Esophagus muscularis mucosa (tissue), 3 donors: ENCODE measurements around the gene PSMB4.

Source experiments
- POLR2A ChIP-seq: fragments of 450-650 bp; IDR thresholded peaks from one replicate; pipeline ENCODE4 v1.6.1; 2017; ENCODE audit warnings: antibody characterized with exemption, moderate library complexity, mild to moderate bottlenecking, low read depth
- TF ChIP-seq, protein P1 (sequence below), 3 experiments: fragments of 200-600 bp in 2 of 3; fragments of 450-650 bp in 1 of 3; sonication (generic) in 2 of 3; IDR thresholded peaks; one replicate each; pipeline ENCODE4 v1.5.1; 2017 to 2019; ENCODE audit warnings: antibody characterized with exemption in 3 of 3, mild to moderate bottlenecking in 2 of 3, moderate library complexity in 1 of 3

DNA sequence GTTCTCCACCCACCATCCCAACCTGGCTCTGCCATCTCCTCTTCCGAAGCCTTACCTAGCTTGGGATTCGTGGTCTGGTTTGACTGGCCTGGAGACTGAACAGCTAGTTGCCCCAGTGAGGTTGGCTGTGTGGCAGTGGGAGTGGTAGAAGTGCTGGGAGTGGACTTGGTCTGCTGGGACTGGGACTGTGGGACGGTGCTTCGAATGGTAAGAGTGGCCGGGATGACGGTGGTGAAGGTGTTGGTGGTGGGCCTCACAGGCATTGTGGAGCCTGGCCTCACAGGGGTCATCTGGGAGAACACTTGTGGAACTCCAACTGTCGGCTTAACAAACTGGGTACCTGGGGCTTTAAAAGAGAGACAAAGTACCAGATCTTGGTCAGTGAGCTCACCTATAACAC, 28.7 kb downstream of the PSMB4 start:
- no peak for TF ChIP-seq POLR2A
- TF ChIP-seq, protein P1, sequence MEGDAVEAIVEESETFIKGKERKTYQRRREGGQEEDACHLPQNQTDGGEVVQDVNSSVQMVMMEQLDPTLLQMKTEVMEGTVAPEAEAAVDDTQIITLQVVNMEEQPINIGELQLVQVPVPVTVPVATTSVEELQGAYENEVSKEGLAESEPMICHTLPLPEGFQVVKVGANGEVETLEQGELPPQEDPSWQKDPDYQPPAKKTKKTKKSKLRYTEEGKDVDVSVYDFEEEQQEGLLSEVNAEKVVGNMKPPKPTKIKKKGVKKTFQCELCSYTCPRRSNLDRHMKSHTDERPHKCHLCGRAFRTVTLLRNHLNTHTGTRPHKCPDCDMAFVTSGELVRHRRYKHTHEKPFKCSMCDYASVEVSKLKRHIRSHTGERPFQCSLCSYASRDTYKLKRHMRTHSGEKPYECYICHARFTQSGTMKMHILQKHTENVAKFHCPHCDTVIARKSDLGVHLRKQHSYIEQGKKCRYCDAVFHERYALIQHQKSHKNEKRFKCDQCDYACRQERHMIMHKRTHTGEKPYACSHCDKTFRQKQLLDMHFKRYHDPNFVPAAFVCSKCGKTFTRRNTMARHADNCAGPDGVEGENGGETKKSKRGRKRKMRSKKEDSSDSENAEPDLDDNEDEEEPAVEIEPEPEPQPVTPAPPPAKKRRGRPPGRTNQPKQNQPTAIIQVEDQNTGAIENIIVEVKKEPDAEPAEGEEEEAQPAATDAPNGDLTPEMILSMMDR (IDR thresholded peaks at IDR 0.05) = no peak
